ENCODE results near the gene EPN2.
"Not testable (repeated sequence)": the region's sequence is repeated elsewhere in the genome, so short reads cannot be mapped to it uniquely, and the experiment has no call there.

Gene EPN2

DNA sequence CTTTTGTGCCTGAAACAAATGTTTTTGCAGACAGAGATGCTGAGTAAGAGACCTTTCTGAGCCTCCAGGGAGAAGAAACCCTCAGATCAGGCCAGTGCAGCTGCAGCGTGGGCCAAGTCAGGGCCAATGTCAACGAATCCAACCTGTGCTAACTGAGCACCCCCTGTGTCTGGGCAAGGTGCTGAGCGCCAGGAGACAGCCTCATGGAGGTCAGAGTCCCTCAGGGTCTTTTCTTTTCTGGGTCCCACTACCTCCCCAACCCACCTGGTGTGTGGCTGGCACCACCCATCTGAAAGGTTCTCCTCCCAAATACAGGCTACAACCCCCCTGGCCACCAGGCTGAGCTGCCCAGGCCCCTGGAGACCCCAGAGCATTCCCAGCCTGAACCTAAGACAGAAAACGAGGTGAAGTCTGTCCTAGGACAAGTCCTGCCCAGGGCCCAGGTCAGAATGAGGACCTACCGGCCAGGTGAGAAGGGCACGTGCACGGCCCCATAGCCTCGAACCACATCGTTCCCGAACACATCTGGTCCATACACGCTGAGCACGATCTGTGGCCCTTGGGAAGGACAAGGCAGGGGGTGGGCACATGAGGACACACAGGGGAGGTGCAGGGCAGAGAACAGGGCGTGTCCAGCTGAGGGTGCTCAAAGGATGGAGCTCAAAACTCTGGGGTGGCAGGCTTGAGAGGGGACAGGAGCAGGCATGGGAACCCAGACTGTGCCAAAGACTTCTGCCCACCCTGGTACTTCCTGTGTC is 110.3 kb downstream of the EPN2 start:
- DNase-seq, result no peak

DNA sequence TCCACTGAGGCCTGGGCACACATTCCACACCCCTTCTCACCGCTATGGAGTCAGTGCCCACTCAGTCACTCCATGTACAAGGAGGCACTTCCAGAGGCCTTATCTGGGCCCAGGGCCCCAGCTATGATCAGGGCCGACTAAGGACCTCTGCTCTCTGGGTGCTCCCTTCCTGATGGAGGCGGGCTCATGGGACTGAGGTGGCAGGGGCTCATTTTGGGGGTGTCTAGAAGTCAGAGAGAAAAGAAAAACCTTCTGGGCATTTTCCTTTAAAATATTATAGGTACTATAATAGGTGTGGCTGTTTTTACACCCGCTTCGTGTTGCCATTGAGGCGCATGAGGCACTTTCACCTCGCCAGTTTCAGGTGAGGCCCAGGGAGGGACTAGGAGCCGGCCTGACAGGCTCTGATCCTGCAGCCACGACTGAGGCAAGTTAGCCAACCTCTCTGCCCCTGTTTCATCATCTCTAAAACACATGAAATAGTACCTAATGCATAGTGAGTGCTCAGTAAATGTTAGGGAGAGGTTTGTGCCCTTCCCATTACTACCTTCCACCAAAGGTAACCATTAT is 111.0 kb downstream of the EPN2 start:
- DNase-seq, result no peak

DNA sequence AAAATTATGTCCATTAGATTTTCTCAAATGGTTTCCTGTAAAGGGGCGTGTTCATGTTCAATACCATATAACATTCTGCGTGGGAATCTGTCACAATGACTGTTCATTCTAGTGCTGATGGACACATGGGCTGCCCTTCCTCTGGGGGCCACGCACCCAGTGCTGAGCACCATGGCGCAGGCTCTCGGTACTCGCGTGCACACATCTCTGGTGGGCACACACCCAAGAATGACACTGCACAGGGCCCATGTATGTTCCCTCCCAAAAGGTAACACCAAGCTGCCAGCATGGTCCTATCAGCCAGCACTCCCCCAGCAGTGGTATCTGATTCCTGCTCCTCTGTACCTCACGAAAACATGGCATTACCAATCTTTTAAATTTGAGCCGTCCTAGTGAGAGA is 111.6 kb downstream of the EPN2 start:
- DNase-seq, result no peak

DNA sequence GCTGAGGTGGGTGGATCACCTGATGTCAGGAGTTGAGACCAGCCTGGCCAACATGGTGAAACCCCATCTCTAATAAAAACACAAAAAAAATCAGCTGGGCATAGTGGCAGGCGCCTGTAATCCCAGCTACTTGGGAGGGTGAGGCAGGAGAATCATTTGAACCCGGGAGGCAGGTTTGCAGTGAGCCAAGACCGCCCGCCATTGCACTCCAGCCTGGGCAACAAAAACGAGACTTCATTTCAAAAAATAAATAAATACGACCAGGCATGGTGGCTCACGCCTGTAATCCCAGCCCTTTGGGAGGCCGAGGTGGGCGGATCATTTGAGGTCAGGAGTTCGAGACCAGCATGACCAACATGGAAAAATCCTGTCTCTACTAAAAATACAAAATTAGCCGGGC is 116.2 kb downstream of the EPN2 start:
- not testable (repeated sequence) for DNase-seq

DNA sequence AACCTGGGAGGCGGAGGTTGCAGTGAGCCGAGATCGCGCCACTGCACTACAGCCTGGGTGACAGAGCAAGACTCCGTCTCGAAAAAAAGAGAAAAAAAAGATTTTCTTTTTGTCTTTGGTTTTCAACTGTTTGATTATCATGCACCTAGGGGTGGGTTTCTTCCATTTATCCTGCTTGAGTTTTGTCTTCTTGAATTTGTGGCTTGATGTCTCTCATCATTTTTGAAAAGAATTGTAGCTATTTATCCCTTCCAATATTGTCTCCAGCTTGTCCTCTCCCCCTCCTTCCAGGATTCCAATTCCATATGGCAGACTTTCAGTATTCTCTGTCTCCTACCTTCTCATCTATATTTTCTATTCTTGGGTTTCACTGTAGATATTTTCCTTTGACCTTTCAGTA is 117.6 kb downstream of the EPN2 start:
- DNase-seq, result no peak

DNA sequence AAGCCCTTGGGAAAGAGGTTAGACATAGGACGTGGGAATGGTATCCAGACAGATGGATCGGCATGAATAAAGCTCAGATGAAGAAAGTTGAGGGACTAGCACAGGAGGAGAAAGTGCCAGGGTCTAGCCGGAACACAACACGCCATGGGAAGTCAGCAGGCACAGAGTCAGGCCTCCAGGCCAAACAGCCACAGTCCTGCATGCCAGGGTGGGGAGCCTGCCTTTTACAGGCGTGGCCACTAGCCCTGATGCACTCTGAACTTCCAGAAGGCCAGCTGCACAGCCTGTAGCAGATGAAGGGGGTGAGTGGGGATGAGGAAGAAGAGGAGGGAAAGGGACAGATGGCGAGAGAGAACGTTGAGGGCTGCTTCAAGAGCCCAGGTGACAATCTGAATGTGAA is 120.2 kb downstream of the EPN2 start:
- no peak for DNase-seq

DNA sequence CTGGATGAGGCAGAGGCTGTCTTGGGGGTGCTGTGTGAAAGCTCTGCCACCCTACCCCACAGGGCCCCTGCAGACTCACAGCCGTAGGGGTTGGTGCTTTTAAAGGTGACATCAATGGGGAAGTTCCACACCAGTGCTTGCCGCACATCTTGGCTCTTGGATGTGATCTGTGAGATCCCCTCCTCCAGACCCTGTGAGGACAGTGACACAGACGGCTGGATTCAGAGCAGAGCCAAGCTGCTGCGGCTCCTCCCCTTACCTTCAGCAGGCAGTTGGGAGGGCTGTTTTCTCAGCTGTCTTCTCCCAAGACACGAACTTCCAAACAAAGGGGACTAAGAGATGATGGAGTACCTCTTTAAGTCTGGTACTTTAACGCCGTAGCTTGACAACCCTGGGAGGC is 120.6 kb downstream of the EPN2 start:
- no peak for DNase-seq

DNA sequence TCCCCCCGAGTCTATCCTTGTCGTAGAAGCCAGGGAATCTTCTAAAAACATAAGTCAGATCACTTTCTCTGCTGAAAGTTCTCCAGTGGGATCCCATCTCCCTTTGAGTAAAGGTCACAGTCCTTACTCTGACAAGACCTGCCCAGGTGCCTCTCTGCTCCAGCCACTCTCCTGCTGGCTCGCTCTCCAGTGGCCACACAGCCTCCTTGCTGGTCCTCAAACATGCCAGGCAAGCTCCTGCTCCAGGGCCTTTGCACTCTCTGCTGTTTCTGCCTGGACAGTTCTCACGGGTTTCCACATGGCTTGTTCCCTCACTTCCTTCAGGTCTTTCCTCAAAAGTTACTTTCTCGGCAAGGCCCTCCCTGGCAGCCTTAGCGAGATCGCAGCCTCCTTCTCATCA is 122.0 kb downstream of the EPN2 start:
- DNase-seq, result no peak

DNA sequence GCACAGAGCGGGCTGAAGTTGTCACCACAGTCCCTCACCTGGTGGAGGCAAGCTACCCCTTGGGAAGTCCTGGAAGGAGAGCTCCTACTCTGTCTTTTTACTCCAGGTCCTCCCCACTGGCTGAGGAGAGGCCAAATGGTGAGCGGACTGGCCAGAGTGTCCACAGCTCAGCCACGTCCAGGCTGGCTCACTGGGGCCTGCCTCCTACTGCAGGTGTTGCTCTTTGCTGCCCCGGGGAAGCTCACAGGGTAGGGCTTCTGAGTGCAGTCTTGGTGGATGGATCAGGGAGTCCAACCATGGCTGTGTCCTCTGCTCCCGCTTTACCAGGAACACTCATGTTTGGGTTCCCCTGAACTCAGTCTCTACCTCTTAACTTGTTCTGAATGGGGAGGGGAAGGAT is 122.7 kb downstream of the EPN2 start:
- no peak for DNase-seq

DNA sequence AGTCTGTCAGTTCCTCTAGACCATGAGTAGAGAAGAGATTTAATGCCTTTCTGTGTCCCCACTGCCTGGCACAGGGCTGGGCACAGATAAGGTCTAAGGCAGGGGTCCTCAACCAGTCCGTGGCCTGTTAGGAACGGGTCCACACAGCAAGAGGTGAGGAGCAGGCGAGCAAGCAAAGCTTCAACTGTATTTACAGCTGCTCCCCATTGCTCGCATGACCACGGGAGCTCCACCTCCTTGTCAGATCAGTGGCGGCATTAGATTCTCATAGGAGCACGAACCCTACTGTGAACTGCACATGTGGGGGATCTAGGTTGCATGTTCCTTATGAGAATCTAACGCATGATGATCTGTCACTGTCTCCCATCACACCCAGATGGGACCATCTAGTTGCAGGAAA is 123.6 kb downstream of the EPN2 start:
- DNase-seq, result no peak

DNA sequence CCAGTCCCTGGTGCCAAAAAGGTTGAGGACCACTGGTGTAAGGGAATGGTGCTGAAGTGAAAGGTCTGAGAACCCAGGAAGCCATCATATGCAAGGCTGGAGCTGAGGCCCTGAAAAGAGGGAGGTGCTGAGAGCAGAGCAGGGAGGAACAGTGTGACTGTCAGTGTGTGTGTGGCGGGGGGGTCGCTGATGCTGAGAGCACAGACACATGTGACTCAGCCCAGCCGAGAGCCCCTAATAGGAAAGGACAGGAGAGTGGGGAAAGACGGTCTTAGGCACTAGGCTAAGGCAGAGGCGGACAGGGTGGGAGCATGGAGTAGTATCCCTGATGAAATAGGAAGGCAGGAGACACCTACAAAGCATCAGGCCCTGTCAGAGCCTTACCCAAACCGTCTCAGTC is 124.2 kb downstream of the EPN2 start:
- DNase-seq, result no peak

DNA sequence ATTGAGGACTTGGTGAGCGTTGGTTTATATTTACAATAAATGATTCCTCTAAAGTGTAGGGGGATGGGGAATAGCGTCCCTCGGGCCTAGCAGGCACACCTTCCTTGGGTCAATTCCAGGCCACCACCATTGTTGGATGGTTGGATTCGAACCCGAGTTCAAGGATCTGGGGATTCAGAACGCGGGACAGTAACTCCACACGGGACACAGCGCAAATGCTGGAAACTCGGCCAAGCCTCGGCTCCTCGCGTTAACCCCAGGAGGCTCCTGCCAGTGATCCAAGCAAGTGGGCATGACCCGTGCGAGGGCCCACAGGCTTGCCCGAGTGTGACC is 124.7 kb downstream of the EPN2 start:
- no peak for DNase-seq

DNA sequence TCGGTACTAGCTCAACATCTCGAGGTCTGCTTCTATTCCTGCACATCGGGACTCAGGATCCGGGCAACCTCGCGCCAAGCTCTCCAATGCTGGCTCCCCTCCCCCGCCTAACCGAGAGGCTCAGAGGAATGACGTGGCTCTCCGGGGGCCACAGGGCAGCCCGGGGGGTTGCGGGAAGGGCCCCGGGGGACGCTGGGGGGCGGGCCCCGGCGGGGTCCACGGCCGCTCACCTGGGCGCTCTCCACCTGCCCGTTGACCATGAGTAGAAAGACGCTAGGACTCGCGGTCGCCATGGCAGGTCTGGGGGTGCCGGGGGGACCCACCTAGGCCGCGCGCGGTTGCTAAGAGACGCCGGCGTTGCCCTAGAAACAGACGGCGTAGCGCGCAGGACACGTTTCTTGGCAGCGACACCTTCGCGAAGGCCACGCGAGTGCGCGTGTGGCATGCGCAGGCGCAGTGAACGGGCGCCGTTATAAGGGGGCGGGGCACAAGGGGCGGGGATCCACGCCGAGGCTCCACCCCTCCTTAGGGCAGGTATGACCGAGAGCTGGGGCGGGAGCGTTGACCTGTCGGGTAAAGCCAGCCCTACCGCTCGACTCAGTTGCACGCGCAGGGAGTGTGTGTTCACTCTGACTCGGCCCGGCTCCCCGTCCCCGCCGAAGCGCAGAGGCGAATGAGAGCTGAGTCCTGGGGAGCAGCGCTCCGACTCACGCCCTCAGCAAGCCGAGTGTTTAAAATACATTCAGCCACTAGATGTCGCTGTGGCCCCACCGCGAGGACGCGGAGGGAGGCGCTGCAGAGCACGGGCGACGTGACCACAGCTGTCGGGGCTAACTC is 125.3 kb downstream of the EPN2 start, which contains the start of gene B9D1:
TSS of gene B9D1 (minus strand) at position 447 of the 837 bp plus-strand sequence. CDS start at position 293, 154 bp downstream.
- peak; percentile 93 for DNase-seq

DNA sequence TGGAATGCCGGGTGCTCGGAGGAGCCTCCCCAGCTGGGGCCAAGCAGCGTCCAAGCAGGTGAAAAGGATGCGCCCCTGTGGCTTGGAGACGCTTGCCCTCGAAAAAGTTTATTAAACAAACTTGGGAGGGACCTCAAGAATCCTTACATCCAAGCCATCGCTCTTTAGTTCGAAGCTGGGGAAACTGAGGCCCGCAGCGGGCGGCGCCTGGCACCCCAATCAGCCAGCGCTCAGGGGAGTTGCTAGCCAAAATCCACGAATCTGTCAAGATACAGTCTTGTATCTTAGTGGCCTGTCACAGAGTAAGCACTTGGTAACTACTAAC is 125.9 kb downstream of the EPN2 start:
- no peak for DNase-seq

DNA sequence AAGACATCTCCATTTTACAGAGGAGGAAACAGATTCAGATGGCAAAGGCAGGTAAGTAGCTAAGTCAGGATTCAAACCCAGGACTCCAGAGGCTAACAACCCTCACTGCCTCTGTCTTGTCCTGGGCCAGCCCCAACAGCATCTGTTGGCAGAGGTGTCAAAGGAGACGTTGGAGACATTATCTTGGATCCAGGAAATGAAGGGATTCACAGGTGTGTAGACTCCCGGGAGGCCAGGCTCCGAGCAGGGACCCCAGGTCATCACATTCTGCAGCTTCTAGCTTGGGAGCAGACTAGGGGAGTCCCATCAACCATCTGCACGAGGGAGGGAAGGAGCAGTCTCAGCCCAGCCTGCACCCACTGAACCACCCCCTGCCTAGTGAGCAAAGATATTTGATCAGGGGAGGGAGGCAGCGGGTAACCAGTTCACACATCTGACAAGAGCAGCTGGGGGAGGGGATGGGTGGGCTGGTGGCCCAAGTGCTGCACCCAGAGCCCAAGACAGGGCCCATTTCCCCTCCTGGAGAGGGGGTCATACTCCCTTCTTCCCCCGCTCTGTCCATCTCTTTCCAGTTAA is 126.4 kb downstream of the EPN2 start:
- DNase-seq, result peak; percentile 49

DNA sequence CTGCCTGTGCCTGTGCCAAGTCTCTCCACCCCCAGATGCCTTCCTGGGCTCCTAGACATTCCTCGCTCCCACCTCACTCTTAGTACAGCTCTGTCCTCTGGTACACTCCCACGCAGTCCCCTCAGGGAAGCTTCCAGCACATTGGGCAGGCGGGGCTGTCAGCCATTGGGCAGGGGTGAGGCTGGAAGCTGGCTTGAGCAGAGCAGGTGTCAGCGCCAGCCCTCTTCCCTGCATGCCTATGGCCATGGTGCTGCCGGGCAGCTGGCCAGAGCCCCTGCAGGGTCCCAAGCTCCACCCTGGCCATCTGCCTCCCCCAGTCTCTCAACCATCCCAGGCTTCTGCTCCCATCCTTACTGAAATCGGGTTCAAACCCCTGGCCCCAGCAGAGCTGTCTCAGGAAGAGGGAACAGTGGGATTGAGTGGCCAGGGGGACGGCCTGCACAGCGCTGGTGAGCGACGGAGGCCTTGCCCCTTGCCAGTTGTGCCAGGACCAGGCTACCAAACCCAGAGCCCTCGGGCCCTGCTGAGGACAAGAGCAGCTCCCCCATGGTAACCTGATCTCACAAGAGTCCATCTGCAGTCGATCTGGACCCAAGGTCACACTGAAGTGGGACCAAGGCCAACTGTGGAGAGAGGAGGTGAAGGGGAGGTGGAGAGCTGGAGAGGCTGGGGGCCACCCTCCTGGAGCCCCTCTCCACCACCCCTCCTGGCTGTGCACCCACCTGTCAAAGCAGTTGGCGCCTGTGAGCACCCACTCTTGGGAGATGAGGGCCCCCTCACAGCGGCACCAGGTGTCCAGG is 127.7 kb downstream of the EPN2 start:
- peak; percentile 90 for DNase-seq

DNA sequence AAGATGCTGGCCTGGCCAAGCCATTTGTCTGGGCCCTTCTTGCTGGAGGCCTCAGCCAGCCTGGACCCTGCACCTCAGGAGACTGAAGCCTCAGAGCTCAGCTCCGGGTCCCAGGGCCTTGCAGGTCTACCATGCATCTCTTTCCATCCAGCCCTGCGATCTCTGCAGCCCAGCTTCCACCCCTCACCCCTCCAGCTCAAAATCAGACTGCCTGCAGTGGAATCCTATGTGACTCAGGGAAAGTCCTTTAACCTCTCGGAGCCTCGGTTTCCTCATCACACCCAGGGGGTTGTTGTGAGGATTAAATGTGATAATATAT is 128.3 kb downstream of the EPN2 start:
- DNase-seq, result peak; percentile 43

DNA sequence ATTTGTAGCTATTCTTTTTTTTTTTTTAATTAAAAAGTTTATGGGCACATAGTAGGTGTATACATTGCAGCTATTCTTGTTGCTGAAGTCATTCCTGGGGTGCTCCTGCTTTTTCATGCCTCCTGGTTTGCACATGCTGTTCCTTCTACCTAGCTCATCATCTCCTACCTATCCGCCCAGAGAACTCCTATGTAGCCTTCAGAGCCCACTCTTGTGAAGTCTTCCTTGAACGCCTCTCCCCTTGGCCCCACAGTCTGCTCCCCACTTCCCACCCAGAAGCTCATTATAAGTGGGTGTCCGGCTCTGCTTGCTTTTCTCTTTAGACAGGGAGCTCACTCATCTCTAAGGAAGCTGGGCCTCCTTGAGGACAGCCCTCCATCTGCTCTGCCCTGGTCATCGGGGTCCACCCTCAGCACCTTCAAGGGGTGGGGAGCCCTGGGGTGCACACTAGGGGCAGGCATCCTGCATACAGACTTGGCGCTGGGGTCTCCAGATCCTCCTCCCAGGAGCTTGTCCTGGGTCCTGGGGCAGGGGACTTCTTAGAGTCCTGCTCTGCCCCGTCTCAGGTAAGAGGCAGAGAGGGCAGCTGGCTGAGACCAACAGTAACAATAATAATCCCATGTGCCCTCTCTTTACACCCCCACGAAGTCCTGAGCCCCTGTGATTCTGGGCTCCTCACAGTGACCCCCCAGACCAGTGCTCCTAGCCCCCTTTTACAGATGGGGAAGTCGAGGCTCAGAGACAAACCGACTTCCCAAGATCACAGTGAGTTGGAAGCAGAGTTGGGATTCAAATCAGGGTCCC is 128.9 kb downstream of the EPN2 start:
- no peak for DNase-seq

DNA sequence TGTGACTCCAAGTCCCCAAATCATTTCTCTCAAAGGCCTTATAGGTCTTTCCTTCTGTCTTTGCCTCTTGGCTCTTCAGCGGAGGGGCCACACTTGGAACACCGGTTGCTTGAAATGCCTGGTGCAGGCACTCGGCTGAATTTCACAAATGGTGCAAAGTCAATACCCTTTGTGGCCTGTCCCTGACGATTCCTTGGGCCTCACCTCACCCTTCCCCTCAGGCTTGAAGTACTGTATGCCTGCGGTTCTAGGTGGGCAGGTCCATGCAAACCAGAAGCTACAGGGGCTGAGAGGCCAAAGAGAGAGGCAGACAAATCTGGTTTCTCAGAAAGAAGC is 129.4 kb downstream of the EPN2 start:
- DNase-seq, result no peak

DNA sequence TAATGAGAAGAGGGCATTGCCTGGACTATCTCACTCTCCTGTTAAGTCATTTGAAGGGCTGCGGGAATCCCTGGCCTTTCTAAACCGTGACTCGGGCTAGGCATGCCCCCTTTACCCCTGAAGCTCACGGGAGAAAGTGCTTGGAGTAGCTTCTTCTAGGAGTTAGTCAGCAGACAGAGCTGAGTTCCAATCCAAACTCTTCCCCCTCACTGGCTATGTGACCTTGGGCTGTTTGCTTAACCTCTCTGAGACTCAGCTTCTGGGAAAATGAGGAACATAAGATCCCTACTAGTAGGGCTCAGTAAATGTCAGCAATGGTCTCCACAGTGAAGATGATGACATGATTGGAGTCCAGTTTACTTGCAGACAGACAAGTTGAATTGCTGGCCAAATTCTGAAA is 131.1 kb downstream of the EPN2 start:
- DNase-seq, result no peak

DNA sequence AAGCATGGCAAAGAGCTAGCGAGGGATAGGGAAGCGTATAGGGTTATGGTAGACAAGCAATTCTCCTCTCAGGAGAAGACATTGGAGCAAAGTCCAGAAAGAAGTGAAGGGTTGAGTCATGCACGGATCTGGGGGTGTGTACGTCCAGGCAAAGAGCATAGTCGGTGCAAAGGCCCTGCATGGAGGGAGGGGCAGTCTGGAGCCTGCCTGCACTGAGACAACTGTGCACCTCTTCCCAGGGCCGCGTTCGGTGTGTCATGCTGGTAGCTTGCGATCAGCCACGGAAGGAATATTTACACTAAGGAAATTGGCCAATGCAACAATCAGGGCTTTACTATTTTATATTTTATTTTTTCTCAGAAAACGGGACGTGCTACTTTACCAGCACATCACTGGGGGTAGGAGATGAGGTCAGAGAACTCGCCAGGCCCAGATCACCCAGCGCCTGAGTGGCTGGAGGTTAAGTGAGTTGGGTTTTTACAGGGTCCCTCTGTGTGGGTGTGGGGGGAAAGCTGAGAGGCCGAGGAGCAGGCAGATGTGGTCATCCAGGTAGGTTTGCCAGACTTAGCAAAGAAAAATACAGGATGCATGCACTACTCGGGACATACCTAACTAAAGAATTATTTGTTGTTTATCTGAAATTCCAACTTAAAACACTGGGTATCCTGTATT is 132.1 kb downstream of the EPN2 start:
- DNase-seq, result no peak
